GM12873 (cell line): Measurements from ENCODE around the gene SCART1.
A peak's percentile ranks its signal among the peaks of the same experiment; 100 is the strongest.

Experiments used
- TF ChIP-seq, protein P1 (sequence below): IDR thresholded peaks from 2 replicates; pipeline ENCODE4 v1.5.1; 2012; ENCODE audit warnings: low read depth, mild to moderate bottlenecking, moderate library complexity, low read length, control low read depth; ENCODE audit not compliant: insufficient read depth; ENCODE audit errors: missing control alignments

The SCART1 gene

DNA sequence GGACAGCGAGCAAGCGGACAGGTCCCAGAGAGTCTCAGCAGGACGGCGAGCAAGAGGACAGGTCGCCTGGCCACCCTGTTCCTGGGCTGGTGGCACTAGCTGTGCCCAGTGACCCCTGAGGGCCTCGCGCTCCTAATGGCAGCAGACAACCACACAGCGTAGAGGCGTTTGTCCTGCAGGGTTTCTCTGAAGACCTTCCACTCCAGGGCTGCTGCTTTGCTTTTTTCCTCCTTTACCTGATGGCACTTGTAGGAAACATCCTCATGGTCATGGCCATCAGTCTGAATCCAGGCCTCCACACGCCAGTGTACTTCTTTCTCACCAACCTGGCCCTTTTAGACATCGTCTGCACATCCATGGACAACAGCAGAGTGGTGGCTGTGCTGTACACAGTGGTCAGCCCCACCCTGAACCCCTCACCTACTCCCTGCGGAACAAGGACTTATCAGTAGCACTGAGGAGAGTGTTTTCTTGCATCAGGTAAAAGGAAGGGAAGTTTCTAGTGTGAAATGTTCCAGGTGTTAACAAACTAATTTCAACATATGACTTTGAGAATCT, 27.4 kb downstream of the SCART1 start:
- TF ChIP-seq, protein P1, sequence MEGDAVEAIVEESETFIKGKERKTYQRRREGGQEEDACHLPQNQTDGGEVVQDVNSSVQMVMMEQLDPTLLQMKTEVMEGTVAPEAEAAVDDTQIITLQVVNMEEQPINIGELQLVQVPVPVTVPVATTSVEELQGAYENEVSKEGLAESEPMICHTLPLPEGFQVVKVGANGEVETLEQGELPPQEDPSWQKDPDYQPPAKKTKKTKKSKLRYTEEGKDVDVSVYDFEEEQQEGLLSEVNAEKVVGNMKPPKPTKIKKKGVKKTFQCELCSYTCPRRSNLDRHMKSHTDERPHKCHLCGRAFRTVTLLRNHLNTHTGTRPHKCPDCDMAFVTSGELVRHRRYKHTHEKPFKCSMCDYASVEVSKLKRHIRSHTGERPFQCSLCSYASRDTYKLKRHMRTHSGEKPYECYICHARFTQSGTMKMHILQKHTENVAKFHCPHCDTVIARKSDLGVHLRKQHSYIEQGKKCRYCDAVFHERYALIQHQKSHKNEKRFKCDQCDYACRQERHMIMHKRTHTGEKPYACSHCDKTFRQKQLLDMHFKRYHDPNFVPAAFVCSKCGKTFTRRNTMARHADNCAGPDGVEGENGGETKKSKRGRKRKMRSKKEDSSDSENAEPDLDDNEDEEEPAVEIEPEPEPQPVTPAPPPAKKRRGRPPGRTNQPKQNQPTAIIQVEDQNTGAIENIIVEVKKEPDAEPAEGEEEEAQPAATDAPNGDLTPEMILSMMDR = no peak

DNA sequence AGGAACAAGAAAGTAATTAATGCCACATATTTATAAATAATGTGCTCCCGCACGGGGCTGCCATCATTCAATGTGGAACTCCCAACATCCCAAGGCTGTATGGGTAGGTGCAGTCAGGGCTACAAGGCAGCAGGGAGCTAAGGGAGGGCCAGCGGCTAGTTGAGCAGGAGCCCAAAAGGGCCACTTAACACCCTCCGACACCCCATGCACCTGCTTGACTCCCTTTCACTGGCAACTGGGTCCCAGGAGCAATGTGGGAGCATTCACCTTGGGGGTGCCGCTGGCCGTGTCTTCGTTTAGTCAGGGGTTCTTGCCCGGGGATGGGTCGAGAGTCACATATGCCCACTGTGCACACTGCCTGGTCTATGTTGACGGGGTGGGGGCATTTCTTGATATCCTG, 27.9 kb downstream of the SCART1 start:
- TF ChIP-seq, protein P1 = no peak

- TF ChIP-seq, protein P1 = no peak
Observed at GRCh38 chr10:133484818-133485217, 31.1 kb downstream of the SCART1 start.

GRCh38 chr10:133487085-133487484, 33.3 kb downstream of the SCART1 start:
- TF ChIP-seq, protein P1 = no peak

DNA sequence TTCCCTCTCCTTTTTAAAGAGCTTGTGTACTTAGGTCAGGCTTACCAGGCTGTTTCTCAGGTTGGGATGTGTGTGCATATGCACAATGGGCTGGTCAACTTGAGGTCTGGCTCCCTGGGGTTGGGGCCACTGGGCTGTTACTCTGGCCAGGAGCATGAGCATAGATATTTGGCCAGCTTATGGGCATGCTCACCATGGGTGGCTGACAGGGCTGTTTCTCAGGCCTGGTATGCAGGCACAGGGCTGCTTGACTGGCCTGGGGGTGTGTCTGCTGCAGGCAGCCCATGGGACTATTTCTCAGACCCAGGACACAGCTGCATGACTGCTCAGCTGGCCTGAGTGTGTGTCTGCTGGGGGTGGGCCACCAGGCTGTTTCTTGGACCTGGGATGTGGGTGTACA, 34.6 kb downstream of the SCART1 start:
- TF ChIP-seq, protein P1 = no peak

DNA sequence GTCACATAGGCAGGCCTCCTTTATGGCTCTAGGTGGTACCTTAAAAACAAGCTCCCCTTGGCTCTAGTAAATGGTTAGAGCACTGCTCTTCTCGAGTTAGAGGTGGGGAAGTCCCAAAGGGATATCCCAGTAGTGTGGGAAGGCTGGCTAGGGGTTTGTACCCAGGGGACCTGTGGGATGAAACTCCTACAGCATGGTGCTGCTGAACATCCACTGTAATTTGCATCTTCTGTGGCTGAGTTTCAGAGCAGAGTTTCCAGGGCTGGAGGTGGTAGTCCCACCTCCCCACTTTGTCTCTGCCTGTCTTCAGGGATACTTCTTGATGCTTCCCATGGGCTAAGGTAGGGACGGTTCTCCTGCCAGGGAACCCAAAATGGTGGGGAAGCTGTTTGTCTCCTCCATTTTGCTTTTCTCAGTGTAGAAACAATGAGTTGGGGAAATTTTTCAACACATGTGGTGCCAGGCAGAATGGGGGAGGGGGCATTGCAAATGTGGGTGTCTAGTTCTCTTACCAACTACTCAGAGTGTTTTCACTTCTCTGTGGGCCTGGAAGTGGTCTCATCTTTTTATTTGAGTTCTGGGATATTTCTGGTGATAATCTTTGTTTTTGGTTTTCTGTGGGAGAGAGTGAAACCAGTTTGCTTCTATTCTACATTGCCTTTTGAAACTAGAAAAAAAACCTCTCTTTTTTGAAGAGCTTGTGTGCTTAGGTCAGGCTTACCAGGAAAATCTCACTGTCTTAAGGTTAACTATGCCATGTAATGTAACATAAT, 36.3 kb downstream of the SCART1 start:
- TF ChIP-seq, protein P1 = no peak

GRCh38 chr10:133497363-133497762, 43.6 kb downstream of the SCART1 start:
- TF ChIP-seq, protein P1 = peak; percentile 50
